ENCODE results near the gene SRCIN1.

GRCh38 chr17:38595892-38596291 lies 9.9 kb downstream of the SRCIN1 start:
- TF ChIP-seq CTCF (IDR thresholded peaks at IDR 0.05; ENCODE audit: low read depth, low read length, poor library complexity, severe bottlenecking) (no peak), EZH2phosphoT487 (IDR thresholded peaks at IDR 0.05; ENCODE audit: borderline replicate concordance, low read length) (no peak)

Measured in DOHH2 (cell line).